GM18498 (cell line): ENCODE measurements around the gene PTPRM.

Experiments
- ATAC-seq: cut with Tn5 transposase; IDR thresholded peaks from one replicate; pipeline ENCODE4 v1.9.1; 2021; ENCODE audit warnings: mild to moderate bottlenecking, moderate library complexity; ENCODE audit not compliant: unreplicated experiment

The PTPRM gene

DNA sequence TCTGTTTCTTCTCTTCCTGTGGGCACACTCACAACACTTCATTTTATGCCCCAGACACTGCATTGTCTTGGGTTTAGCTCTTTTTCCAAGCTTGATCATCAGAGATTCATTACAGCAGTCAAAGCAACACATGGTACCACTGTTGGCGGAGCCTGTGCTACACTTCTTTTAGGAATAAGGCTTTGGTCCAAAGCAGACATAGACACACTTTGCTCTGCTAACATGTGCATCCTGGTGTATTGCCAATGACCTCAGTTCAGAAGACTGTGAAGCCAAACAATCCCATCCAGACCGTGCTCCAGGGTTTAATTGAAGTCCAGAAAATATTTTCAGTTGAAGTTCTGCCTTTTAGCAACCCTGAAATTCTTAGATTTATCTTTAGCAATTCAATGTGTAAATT is 687.5 kb downstream of the PTPRM start:
- no peak for ATAC-seq

- ATAC-seq, result no peak
These were observed 690.8 kb downstream of the PTPRM start for GRCh38 chr18:8257851-8258434.

DNA sequence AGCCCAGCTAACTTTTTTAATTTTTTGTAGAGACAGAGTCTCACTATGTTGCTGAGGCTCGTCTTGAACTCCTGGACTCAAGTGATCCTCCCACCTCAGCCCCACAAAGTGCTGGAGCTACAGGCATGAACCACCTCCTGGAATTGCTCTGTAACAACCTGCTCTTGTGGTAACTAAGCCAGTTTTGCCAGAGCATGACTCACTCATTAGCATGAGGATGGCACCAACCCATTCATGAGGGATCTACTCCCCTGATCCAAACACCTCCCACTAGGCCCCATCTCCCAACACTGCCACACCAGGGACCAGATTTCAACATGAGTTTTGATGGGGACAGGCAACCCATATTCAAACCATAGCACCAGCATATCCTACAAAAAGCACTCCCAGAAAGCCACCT is 693.2 kb downstream of the PTPRM start:
- no peak for ATAC-seq

DNA sequence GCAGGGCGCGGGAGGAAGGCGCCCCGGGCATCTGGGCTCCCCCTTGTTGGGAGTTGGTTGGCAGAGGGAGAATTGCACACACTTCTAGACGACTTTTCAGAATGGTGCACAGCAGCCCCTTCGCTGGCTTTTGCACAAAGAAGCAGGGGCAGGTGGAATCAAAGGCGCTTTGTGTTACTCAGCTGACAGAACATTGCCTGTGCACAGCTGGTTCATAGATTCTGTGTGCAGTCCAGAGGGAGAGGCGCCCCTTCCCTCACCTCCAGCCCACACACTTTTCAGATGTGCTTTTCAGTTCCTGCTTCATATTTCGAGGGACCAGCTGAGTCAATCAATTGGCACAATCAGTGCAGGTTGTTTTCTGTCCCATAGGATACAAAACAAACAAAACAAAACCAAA is 693.7 kb downstream of the PTPRM start:
- peak; percentile 53 for ATAC-seq

DNA sequence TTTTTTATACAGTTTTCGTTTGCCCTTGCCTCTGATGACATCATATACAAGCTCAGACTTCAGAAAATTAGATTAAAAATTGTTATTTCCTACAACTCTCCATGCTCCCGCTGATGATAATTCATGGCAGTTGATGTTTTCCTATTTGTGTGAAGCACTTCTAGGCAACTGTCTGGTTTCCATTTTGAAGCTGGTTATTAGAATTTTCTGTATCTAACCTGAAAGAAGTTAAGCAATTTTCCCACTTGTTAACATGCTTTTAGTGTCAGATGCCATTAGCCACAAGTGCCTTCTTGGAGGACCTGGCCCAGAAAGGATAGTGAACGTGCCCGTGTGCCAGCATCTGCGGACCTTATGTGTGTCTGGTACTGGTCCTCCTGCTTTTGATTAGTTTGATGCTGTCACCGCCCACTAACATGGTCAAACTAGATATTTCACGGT is 694.6 kb downstream of the PTPRM start:
- ATAC-seq, result no peak

DNA sequence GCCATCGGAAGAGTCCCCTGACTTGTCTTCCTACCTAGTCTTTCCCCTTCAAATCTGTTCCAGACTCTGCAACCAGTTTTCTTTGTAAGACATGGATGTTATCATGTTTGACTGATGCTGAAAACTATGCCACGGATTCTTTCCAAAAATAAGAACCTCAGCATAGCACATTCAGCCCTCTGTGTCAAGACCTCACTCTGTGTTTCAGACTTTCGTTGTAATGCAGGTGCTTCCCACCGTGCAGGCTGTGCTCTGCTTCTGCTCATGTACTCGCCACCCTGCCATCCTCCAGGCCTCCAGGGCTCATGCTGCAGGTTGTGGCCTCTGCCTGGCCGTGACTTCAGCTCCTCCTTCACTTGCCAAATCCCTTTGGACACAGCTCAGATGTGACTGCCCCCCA is 695.1 kb downstream of the PTPRM start:
- ATAC-seq, result no peak

GRCh38 chr18:8264116-8264515 is 697.0 kb downstream of the PTPRM start:
- ATAC-seq, result no peak

DNA sequence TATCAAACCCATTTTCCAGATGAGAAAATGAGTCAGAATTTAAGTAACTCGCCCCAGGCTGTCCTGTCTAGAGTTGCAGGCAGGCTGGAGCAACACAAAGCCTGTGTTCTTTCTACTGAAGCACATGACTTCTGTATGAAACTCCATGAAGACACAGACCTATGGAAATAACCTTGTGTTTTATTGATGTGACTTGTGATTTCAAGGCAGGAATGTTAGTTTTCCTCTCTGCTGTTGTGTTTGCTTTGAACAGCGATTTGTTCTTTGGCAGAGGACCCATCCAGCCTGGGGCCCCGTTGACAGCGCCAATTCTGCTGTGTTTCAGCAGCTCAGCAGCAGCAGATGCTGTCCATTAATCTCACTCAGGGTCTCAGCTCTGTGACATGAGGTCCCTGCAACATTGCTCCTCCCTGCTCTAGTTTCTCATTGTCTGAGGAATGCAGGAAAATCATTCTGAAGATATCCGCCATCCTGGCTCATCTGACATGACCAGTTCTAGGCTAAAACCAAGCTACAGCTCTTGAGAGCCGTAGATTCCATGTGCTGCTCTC is 697.8 kb downstream of the PTPRM start:
- no peak for ATAC-seq

- no peak for ATAC-seq
These were observed 705.1 kb downstream of the PTPRM start for GRCh38 chr18:8272254-8272653.

DNA sequence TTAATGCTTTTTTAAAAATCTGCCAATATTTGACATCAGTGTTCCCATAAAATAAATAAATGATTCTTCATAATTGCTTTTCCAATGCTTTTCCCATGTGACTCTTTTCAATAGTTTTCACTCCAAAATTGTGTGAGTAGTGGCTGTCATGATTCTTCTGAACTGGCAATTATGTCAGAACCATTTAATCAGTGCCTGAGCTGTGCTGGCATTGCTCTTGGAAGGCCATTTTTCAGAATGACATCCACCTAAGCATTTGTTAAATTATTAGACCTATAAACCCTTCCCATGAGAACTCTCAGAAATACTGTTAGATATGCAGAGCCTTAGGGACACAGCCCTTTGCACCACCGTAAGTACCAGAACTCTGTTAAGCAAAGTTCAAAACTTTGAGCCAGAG is 707.3 kb downstream of the PTPRM start:
- no peak for ATAC-seq

DNA sequence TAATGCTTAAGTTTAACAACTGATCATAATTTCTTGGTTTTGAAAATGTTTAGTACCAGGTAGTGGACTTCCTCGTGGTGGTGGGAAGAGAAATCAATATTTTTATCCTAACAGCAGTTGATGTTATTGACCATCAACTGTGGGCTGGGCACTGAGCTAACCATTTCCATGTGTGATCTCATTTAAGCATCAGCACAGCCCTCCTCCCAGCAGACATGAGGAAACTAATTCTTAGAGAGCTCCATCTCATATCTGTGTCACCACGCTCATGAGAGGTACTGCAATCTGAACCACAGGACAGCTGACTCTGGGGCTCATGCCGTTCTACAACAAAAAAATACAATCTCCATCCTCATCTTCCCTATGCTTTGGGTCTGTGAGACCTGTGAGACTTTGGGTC is 709.3 kb downstream of the PTPRM start:
- ATAC-seq, result no peak

DNA sequence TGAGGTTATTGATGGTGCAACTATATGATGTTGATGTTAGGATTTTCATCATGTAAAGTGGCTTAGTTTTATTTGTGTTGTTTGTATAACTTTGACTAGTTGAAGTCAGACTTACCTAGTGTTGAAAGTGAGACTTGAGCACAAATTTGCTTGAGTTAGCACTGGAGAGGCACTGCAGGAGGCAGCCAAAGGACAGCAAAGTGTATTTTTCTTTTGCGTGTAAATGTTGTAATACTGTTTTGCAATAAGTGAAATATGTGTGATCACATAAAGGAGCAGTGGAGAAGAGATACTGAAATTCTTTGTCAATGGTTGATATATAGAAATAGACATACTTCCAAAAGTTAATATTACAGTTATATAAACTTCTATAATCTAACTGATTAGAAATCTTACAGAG is 710.2 kb downstream of the PTPRM start:
- ATAC-seq, result no peak

DNA sequence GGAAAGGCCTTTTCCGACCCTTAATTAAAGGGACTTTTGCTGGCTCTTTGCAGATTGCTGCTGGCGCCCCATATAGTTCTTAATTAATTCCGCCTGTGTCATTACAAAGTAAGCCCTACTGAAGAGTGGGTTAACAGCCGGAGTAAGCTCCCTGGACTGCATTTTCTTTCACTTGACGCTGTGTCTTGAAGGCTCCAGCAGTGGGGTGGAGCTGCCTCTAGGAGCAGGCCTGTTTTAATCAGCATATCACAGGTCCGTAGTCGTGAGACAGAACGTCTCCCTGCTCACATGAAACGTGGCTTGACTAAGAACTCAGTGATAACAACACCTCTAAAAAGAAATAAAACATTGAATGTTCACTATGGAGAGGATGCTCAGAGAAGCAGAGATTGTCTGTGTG is 712.2 kb downstream of the PTPRM start:
- no peak for ATAC-seq

GRCh38 chr18:8279781-8280330 is 712.7 kb downstream of the PTPRM start:
- no peak for ATAC-seq

DNA sequence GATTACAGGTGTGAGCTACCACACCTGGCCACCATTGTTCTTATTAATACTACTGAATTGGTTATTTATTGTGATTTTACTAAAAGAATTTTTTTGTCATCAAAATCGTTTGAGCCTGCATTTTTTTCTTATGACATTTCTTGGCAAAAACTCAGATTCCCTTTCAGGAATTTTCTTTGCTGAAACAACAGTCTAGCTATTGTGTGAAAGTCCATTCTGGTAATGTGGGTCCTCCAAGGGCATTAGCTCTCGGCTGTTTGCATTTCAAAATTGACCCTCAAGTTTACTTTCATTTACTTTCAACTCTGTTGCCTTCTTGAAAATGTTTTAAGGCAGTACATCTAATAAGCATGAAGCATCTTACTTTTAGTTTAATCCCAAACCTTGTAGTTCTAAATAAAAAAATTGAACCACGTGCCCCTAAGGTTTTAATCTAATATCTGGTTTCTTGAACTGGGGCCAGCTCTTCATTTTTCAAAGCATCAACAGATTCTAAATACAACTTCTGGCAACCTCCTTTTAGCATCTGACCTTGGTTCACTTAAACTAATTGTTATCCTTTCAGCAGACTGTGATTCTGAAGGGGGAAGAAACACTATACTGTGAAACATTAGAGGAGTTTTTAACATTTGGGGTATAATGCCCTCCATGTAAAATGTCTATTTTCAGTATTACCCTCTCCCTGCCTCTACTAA is 716.9 kb downstream of the PTPRM start:
- no peak for ATAC-seq

DNA sequence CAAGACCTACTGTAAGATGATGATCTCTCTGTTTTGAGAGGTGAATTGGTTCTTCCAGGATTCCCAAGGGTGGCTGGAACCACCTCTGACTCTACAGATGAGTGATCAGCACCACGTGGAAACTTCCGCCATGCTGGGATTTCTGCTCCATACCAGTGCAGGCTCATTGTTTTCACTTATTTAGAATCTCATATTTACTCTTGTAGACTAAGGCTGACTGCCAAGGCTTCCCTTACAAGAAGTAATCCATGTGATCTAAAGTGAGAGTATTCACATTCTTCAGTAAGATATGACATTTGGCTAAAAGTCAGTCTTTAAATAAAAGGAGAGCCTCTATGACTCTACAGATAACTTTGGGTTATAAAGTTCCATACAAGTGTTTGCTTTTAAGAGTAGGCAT is 719.2 kb downstream of the PTPRM start:
- no peak for ATAC-seq

- ATAC-seq, result no peak
These were observed 720.2 kb downstream of the PTPRM start for GRCh38 chr18:8287196-8287885.

DNA sequence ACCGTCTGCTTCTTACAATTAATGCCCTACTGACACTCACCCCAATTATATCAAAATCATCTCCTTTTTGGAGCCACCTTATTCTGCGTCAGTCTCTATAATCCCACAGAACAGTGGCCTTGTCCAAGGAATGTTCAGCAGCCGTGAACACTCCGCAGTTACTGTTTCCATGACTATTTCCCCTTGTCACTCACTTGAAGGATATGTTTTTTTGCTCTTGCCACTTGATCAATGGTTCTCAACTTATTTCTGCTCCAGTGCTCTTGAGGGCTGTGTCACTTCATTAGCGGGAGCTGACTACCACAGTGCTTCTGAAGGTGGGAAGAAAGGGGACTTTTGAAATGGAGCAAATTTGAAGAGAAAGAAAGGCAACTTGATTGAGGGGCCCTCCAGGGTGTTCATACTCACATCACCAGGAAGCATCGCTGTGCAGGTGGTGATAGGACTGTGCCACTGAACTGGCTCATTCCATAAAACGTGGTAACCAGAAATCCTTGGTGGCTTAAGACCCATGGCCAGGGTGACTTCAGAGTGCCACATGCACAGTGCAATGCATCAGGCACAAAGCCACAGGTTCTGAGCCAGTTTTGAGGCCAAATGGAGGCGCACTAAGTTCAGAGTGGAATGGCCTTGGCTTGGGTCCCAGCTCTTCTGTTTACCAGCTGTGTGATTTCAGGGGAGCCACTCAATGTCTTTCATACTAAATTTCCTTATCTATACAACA is 721.5 kb downstream of the PTPRM start:
- ATAC-seq, result no peak

DNA sequence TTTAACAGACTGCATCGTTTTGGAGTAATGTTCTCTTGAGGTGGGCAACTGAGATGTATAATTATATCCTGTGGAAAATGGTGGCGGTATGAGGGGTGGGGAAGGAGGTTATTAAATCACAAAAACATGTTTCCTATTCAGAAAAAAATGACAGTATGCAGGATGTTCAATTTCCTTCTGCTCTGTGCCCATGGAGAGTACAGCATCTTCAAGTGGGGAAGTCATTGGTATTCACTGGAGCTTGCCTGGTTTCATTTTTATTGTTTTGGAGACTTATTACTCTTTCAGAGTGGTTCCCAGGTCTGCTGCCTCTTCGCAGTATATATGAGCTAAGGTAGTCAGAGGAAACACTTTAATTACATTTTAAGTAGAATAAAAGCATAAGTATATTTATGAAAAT is 723.3 kb downstream of the PTPRM start:
- no peak for ATAC-seq

DNA sequence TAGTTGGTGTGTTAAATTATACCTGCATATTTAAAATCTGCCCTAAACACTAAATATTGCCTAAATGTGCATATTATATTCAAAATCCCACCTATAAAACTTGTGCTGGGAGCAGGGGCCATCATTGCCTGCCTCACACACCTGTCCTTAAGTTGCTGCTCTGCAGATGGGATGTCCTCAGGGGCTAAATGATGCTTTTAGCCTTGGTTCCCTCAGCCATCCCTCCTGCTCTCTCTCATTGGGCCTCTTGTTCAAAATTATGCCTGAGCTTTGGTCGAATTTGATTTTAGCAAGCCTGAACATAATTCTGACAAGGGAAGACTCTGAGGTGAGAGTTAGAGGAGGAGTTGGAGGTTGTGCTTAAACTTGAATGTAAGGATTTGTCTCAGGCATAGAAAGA is 723.8 kb downstream of the PTPRM start:
- ATAC-seq, result no peak

- no peak for ATAC-seq
These were observed 726.1 kb downstream of the PTPRM start for GRCh38 chr18:8293184-8293583.
